Spleen (tissue), 11 donors: ENCODE data around the gene RTTN. TPM values are rescaled to one million over a fixed set of nuclear protein-coding genes. Genes with fewer than 3 reads are reported as not detected.

Experiments
- DNase-seq: peaks from one replicate; pipeline ENCODE4 v3.0.0-alpha.2; 2020
- H3K27ac ChIP-seq, 8 donors: fragments of 200-600 bp; sonication (generic) in 7 of 8; 1 replicate in 4 of 8; 2 replicates in 4 of 8; pipeline versions ENCODE4 v1.5.0 to v1.8.0; 2016 to 2021; ENCODE audit warnings: inconsistent platforms in 4 of 8, mild to moderate bottlenecking in 4 of 8, moderate library complexity in 1 of 8
- H3K27me3 ChIP-seq, 7 donors: fragments of 200-600 bp; sonication (generic) in 6 of 7; replicated peaks in 1 of 7; 1 replicate in 4 of 7; 2 replicates in 3 of 7; pipeline versions ENCODE4 v1.5.0 to v1.8.0; 2016 to 2021; ENCODE audit warnings: inconsistent platforms in 3 of 7, mild to moderate bottlenecking in 1 of 7
- H3K36me3 ChIP-seq, 6 donors: fragments of 200-600 bp; sonication (generic) in 5 of 6; 1 replicate in 4 of 6; 2 replicates in 2 of 6; pipeline versions ENCODE4 v1.5.0 to v1.8.0; 2016 to 2021; ENCODE audit warnings: inconsistent platforms in 2 of 6
- H3K4me1 ChIP-seq, 6 donors: fragments of 200-600 bp; sonication (generic) in 5 of 6; 1 replicate in 3 of 6; 2 replicates in 3 of 6; pipeline versions ENCODE4 v1.5.0 to v1.8.0; 2016 to 2021; ENCODE audit warnings: inconsistent platforms in 3 of 6
- H3K4me3 ChIP-seq, 8 donors: fragments of 200-600 bp; sonication (generic) in 7 of 8; 1 replicate in 4 of 8; 2 replicates in 4 of 8; pipeline versions ENCODE4 v1.5.0 to v1.8.0; 2016 to 2021; ENCODE audit warnings: inconsistent platforms in 4 of 8, mild to moderate bottlenecking in 4 of 8, moderate library complexity in 2 of 8
- H3K9me3 ChIP-seq, 8 donors: fragments of 200-600 bp; sonication (generic) in 7 of 8; 1 replicate in 4 of 8; 2 replicates in 4 of 8; pipeline versions ENCODE4 v1.5.0 to v1.8.0; 2016 to 2021; ENCODE audit warnings: inconsistent platforms in 4 of 8
- POLR2A ChIP-seq, 3 donors: fragments of 450-650 bp; IDR thresholded peaks; one replicate each; pipeline ENCODE4 v1.5.1; 2017; ENCODE audit warnings: antibody characterized with exemption in 3 of 3, mild to moderate bottlenecking in 1 of 3
- POLR2AphosphoS5 ChIP-seq, 3 donors: sonication (generic); formaldehyde crosslinking; IDR thresholded peaks; one replicate each; pipeline ENCODE4 v1.5.1; 2017; ENCODE audit warnings: antibody characterized with exemption in 3 of 3
- WGBS, 5 donors: extraction: QIAGEN DNeasy Blood & Tissue Kit in 3 of 5; methylation state at CpG; one replicate each; pipeline versions ENCODE4 v1.1.5 to v1.1.7; 2013 to 2018; 5-methylcytosine and 5-hydroxymethylcytosine counted together
- intact Hi-C: fragments of 100-400 bp; cut with DNase I; formaldehyde crosslinking; loops from one replicate; pipeline ENCODE4 v1.15.0; 2023; ENCODE audit warnings: low total_unique reads
- polyA plus RNA-seq, 3 donors: library from polyadenylated mRNA; stranded (reverse); fragments of 200-250 nt; gene quantifications; one replicate each; pipeline ENCODE4 v1.2.1, GENCODE V29; 2013
- total RNA-seq, 7 donors: library from RNA; depleted of rRNA in 3 of 7; stranded (reverse); fragments of >200 nt in 3 of 7; fragmentation: NEBNext Ultra II Directional in 4 of 7; extraction: Animal tissue kit (Norgen Biotek cat#: 25700) in 4 of 7; gene quantifications; one replicate each; pipeline versions ENCODE4 v1.1.0 to v1.2.1, GENCODE V29; 2016 to 2021
- TF ChIP-seq, protein P1 (sequence below), 11 experiments: fragments of 200-600 bp in 7 of 11; fragments of 450-650 bp in 4 of 11; sonication (generic) in 4 of 11; IDR thresholded peaks in 8 of 11; conservative IDR thresholded peaks in 3 of 11; 1 replicate in 7 of 11; 2 replicates in 4 of 11; pipeline versions ENCODE4 v1.4.0 to v1.8.0; 2016 to 2021; ENCODE audit warnings: antibody characterized with exemption in 11 of 11, inconsistent platforms in 4 of 11, mild to moderate bottlenecking in 1 of 11
- donor health status: healthy with polysubstance abuse.
- donor health status: DM: no; HTN: no; CAD: no; lungs with moderate emphysema.
- donor health status: DM: no; HTN: no; CAD: no.
- donor health status: Bipolar disorder and iron deficiency.
- donor health status: healthy.
- donor health status: DM: no; HTN: no; CAD: no.
- donor health status: DM: yes; HTN: yes; CAD: no.

The RTTN gene
- total and polyA plus RNA-seq, 10 donors, result 4.0 to 32.3 (median 23.8) TPM

DNA sequence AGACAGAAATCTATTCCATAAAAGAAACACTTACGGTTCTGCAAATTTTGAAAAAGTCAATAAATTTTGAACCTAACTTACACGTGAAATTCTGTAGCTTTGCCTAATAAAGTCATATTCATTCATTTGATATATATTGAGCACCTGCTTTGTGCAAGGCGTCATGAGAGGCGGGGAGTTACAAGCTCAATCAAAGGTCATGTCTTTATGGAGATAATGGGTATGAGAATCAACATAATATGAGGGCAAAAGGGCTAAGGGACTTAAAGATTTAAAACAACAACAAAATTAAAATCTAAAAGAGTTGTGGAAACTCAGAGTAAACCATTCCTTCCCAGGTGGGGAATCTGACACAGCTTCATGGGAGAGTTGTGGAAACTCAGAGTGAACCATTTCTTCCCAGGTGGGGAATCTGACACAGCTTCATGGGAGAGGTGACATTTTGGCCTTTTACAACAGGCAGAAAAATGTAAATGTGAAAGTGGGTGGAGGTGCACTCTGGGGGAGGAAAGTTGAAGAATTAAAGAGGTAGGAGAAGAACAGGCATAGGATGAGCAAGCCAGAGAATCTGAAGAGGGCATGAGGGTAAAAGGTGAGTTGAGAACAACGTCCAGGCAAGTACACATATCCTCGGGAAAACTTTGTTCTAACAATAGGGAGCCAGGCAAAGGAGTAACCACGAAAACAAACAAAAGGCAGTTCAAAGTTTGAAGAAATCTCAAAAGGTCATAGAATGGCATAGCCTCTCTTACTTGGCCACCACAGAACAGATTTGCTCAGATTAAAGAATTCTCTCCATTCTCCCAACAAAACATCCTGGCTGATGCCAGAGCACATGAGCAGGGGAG is 208.3 kb downstream of the RTTN start:
- peaks cover 0 to 3% (median 0%) of the 10 kb centered on the region in 8 donors for H3K9me3 ChIP-seq
- H3K4me1 ChIP-seq, result peaks cover 0 to 3% (median 0%) of the 10 kb centered on the region in 6 donors
- peaks cover 0 to 43% (median 0%) of the 10 kb centered on the region in 6 donors for H3K36me3 ChIP-seq
- DNase-seq, result no peak
- intact Hi-C loops, result no loop called here
- no peak for TF ChIP-seq POLR2A (IDR thresholded peaks at IDR 0.05)
- no peak for TF ChIP-seq POLR2AphosphoS5 (IDR thresholded peaks at IDR 0.05)
- TF ChIP-seq, protein P1, sequence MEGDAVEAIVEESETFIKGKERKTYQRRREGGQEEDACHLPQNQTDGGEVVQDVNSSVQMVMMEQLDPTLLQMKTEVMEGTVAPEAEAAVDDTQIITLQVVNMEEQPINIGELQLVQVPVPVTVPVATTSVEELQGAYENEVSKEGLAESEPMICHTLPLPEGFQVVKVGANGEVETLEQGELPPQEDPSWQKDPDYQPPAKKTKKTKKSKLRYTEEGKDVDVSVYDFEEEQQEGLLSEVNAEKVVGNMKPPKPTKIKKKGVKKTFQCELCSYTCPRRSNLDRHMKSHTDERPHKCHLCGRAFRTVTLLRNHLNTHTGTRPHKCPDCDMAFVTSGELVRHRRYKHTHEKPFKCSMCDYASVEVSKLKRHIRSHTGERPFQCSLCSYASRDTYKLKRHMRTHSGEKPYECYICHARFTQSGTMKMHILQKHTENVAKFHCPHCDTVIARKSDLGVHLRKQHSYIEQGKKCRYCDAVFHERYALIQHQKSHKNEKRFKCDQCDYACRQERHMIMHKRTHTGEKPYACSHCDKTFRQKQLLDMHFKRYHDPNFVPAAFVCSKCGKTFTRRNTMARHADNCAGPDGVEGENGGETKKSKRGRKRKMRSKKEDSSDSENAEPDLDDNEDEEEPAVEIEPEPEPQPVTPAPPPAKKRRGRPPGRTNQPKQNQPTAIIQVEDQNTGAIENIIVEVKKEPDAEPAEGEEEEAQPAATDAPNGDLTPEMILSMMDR (IDR thresholded peaks at IDR 0.05 in 8 of 11, conservative IDR thresholded peaks at IDR 0.05 in 3 of 11), result no peak
- no peaks in the 10 kb centered on the region for H3K27me3 ChIP-seq
- WGBS, 5 donors, result 85 to 92% (median 87%) methylated on average over 7 of the region's 7 CpGs
- H3K4me3 ChIP-seq, result no peak overlapping the region
- H3K27ac ChIP-seq, result no peak overlapping the region

DNA sequence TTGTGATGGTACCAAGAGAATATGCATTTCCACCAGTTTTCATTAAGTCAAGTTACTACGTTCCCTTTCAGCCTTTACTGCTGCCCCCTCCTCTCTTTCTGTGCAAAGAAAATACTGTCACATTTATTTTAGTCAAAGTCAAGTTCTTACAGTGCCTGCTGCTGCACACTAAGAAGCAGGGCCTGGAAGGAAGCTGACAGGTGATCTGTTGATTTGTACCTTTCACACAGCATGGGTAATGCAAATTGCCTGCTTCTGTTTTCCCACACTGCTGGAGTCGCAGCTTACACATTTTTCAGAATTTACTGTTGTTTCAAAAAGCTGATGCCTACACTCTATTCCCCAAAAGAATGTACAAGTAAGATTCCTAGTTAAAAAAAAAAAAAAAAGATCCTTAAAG is 209.1 kb downstream of the RTTN start:
- no peak for DNase-seq
- TF ChIP-seq, protein P1 (IDR thresholded peaks at IDR 0.05 in 8 of 11, conservative IDR thresholded peaks at IDR 0.05 in 3 of 11), result no peak
- TF ChIP-seq POLR2A (IDR thresholded peaks at IDR 0.05) (no peak), POLR2AphosphoS5 (IDR thresholded peaks at IDR 0.05) (no peak)
- peaks cover 0 to 3% (median 0%) of the 10 kb centered on the region in 6 donors for H3K4me1 ChIP-seq
- H3K36me3 ChIP-seq, result peaks cover 0 to 36% (median 0%) of the 10 kb centered on the region in 6 donors
- H3K4me3 ChIP-seq, result no peak overlapping the region
- H3K27me3 ChIP-seq, result no peaks in the 10 kb centered on the region
- peaks cover 0 to 4% (median 0%) of the 10 kb centered on the region in 8 donors for H3K9me3 ChIP-seq
- intact Hi-C loops, result no loop called here
- 89 to 99% (median 91%) methylated on average over 2 of the region's 2 CpGs for WGBS, 5 donors
- H3K27ac ChIP-seq, result no peak overlapping the region

DNA sequence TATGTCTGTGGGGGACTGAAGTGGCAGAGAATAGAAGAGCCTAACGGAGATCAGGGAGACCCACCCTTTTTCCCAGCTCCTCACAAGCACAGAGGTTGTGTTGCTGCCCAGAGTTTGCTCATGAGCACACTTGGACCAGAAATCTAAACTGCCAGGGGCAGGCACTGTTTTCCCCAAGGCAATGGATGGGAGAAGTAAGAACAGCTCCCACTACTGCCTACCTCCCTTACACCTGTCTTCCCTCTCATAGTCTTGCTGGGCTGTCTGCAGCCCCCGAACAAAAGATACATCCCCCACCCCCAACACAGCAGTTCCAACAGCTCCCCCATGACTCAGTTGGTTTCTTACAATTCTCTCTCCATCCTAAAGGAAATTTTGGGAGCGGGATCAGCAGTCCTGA is 209.7 kb downstream of the RTTN start:
- H3K27ac ChIP-seq, result no peak overlapping the region
- no peaks in the 10 kb centered on the region for H3K27me3 ChIP-seq
- peaks cover 0 to 29% (median 0%) of the 10 kb centered on the region in 6 donors for H3K36me3 ChIP-seq
- WGBS, 5 donors, result 88 to 98% (median 93%) methylated on average over 3 of the region's 3 CpGs
- no peak for DNase-seq
- H3K4me3 ChIP-seq, result no peak overlapping the region
- intact Hi-C loops, result no loop called here
- H3K4me1 ChIP-seq, result peaks cover 0 to 3% (median 0%) of the 10 kb centered on the region in 6 donors
- H3K9me3 ChIP-seq, result peaks cover 0 to 9% (median 4%) of the 10 kb centered on the region in 8 donors
- TF ChIP-seq POLR2A (IDR thresholded peaks at IDR 0.05) (no peak), POLR2AphosphoS5 (IDR thresholded peaks at IDR 0.05) (no peak)
- TF ChIP-seq, protein P1 (IDR thresholded peaks at IDR 0.05 in 8 of 11, conservative IDR thresholded peaks at IDR 0.05 in 3 of 11), result no peak

DNA sequence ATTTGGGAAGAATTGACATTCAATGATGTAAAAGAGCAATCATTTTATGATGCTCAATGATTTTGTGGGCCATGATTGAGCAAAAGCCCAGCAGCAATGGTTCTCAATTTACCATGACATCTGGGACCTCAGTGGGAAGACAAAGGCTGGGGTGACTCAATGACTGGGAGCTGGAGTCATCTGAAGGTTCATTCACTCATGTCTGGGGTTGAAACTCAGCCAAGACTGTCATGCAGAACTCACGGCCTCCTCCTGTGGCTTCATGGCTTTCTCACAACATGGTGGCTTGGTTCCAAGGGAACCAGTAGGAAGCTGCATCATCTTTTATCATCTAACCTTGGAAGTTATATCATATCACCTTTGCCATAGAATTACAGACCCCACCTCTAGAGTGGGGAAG is 212.7 kb downstream of the RTTN start:
- H3K27me3 ChIP-seq, result no peaks in the 10 kb centered on the region
- no peak overlapping the region for H3K27ac ChIP-seq
- DNase-seq, result no peak
- 83 to 100% (median 86%) methylated on average over 1 of the region's 1 CpG for WGBS, 5 donors
- peaks cover 0 to 26% (median 0%) of the 10 kb centered on the region in 6 donors for H3K36me3 ChIP-seq
- peaks cover 0 to 39% (median 34%) of the 10 kb centered on the region in 8 donors for H3K9me3 ChIP-seq
- intact Hi-C loops, result no loop called here
- H3K4me3 ChIP-seq, result no peak overlapping the region
- H3K4me1 ChIP-seq, result no peaks in the 10 kb centered on the region
- TF ChIP-seq POLR2A (IDR thresholded peaks at IDR 0.05) (no peak), POLR2AphosphoS5 (IDR thresholded peaks at IDR 0.05) (no peak)
- TF ChIP-seq, protein P1 (IDR thresholded peaks at IDR 0.05 in 8 of 11, conservative IDR thresholded peaks at IDR 0.05 in 3 of 11), result no peak
